ENCODE data around the gene PAPPA. TPM values are rescaled to one million over a fixed set of nuclear protein-coding genes. Genes with fewer than 3 reads are reported as not detected.

PAPPA gene
- total and polyA plus RNA-seq, 4 experiments from 2014 or later = not detected

- ChIA-PET CTCF (ENCODE audit: partially characterized antibody) (no interaction called here), POLR2A (ENCODE audit: partially characterized antibody) (no interaction called here)
- Mint-ChIP-seq H3K36me3 (no peaks in the 10 kb centered on the region), H3K4me1 (no peaks in the 10 kb centered on the region), H3K9me3 (no peaks in the 10 kb centered on the region), H3K4me3 (no peak overlapping the region), H3K27me3 (no peaks in the 10 kb centered on the region), H3K27ac (no peak overlapping the region)
- Histone ChIP-seq H3K27me3 (ENCODE audit: insufficient read depth, low read length) (no peaks in the 10 kb centered on the region), H3K4me1 (ENCODE audit: insufficient read depth, low read length) (no peaks in the 10 kb centered on the region), H3K36me3 (ENCODE audit: insufficient read depth, low read length) (no peaks in the 10 kb centered on the region), H3K9me3 (ENCODE audit: control insufficient read depth in 1 of 2, low read length in 2 of 2) (no peaks in the 10 kb centered on the region), H3K4me3 (ENCODE audit: low read length in 2 of 2) (no peak overlapping the region), H3K27ac (ENCODE audit: low read depth, low read length) (no peak overlapping the region)
- intact Hi-C loops (cut with micrococcal nuclease) = no loop called here
- DNase-seq = no peak
Measured at GRCh38 chr9:116366241-116366640, 212.7 kb downstream of the PAPPA start.

GRCh38 chr9:116368680-116369079, 215.1 kb downstream of the PAPPA start:
- Histone ChIP-seq H3K36me3 (ENCODE audit: insufficient read depth, low read length) (no peaks in the 10 kb centered on the region), H3K9me3 (ENCODE audit: control insufficient read depth in 1 of 2, low read length in 2 of 2) (no peaks in the 10 kb centered on the region), H3K27ac (ENCODE audit: low read depth, low read length) (no peak overlapping the region), H3K4me1 (ENCODE audit: insufficient read depth, low read length) (no peaks in the 10 kb centered on the region), H3K27me3 (ENCODE audit: insufficient read depth, low read length) (no peaks in the 10 kb centered on the region), H3K4me3 (ENCODE audit: low read length in 2 of 2) (no peak overlapping the region)
- Mint-ChIP-seq H3K9me3 (no peaks in the 10 kb centered on the region), H3K36me3 (no peaks in the 10 kb centered on the region), H3K27ac (no peak overlapping the region), H3K27me3 (no peaks in the 10 kb centered on the region), H3K4me3 (no peak overlapping the region), H3K4me1 (no peaks in the 10 kb centered on the region)
- intact Hi-C loops (cut with micrococcal nuclease) = no loop called here
- no peak for DNase-seq
- CTCF ChIA-PET (ENCODE audit: partially characterized antibody) = no interaction called here
- POLR2A ChIA-PET (ENCODE audit: partially characterized antibody) = no interaction called here

GRCh38 chr9:116369706-116370105, 216.1 kb downstream of the PAPPA start:
- DNase-seq = no peak
- H3K27me3 ChIP-seq (ENCODE audit: insufficient read depth, low read length) = no peaks in the 10 kb centered on the region
- no peak overlapping the region for H3K4me3 ChIP-seq (ENCODE audit: low read length in 2 of 2)
- no peaks in the 10 kb centered on the region for H3K36me3 ChIP-seq (ENCODE audit: insufficient read depth, low read length)
- Mint-ChIP-seq H3K36me3 (no peaks in the 10 kb centered on the region), H3K4me3 (no peak overlapping the region), H3K27ac (no peak overlapping the region), H3K27me3 (no peaks in the 10 kb centered on the region), H3K4me1 (no peaks in the 10 kb centered on the region), H3K9me3 (peaks cover 0 to 3% (median 0%) of the 10 kb centered on the region in 8 donors)
- H3K4me1 ChIP-seq (ENCODE audit: insufficient read depth, low read length) = no peaks in the 10 kb centered on the region
- ChIA-PET CTCF (ENCODE audit: partially characterized antibody) (no interaction called here), POLR2A (ENCODE audit: partially characterized antibody) (no interaction called here)
- H3K27ac ChIP-seq (ENCODE audit: low read depth, low read length) = no peak overlapping the region
- intact Hi-C loops (cut with micrococcal nuclease) = no loop called here
- H3K9me3 ChIP-seq (ENCODE audit: control insufficient read depth in 1 of 2, low read length in 2 of 2) = no peaks in the 10 kb centered on the region

GRCh38 chr9:116370556-116370955, 217.0 kb downstream of the PAPPA start:
- Mint-ChIP-seq H3K4me3 (no peak overlapping the region), H3K27me3 (no peaks in the 10 kb centered on the region), H3K36me3 (no peaks in the 10 kb centered on the region), H3K27ac (no peak overlapping the region), H3K9me3 (peaks cover 0 to 3% (median 0%) of the 10 kb centered on the region in 8 donors), H3K4me1 (no peaks in the 10 kb centered on the region)
- H3K27me3 ChIP-seq (ENCODE audit: insufficient read depth, low read length) = no peaks in the 10 kb centered on the region
- no peaks in the 10 kb centered on the region for H3K36me3 ChIP-seq (ENCODE audit: insufficient read depth, low read length)
- POLR2A ChIA-PET (ENCODE audit: partially characterized antibody) = no interaction called here
- no peak overlapping the region for H3K27ac ChIP-seq (ENCODE audit: low read depth, low read length)
- CTCF ChIA-PET (ENCODE audit: partially characterized antibody) = no interaction called here
- intact Hi-C loops (cut with micrococcal nuclease) = no loop called here
- no peaks in the 10 kb centered on the region for H3K4me1 ChIP-seq (ENCODE audit: insufficient read depth, low read length)
- no peaks in the 10 kb centered on the region for H3K9me3 ChIP-seq (ENCODE audit: control insufficient read depth in 1 of 2, low read length in 2 of 2)
- DNase-seq = no peak
- no peak overlapping the region for H3K4me3 ChIP-seq (ENCODE audit: low read length in 2 of 2)

- H3K4me3 Mint-ChIP-seq = no peak overlapping the region
- Histone ChIP-seq H3K27me3 (ENCODE audit: insufficient read depth, low read length) (no peaks in the 10 kb centered on the region), H3K9me3 (ENCODE audit: control insufficient read depth in 1 of 2, low read length in 2 of 2) (no peaks in the 10 kb centered on the region), H3K4me1 (ENCODE audit: insufficient read depth, low read length) (no peaks in the 10 kb centered on the region), H3K36me3 (ENCODE audit: insufficient read depth, low read length) (no peaks in the 10 kb centered on the region), H3K27ac (ENCODE audit: low read depth, low read length) (no peak overlapping the region), H3K4me3 (ENCODE audit: low read length in 2 of 2) (no peak overlapping the region)
- intact Hi-C loops (cut with micrococcal nuclease) = no loop called here
- no peak for DNase-seq
- peaks cover 0 to 3% (median 0%) of the 10 kb centered on the region in 8 donors for H3K9me3 Mint-ChIP-seq
- no peaks in the 10 kb centered on the region for H3K27me3 Mint-ChIP-seq
- H3K4me1 Mint-ChIP-seq = no peaks in the 10 kb centered on the region
- CTCF ChIA-PET (ENCODE audit: partially characterized antibody) = no interaction called here
- no peak overlapping the region for H3K27ac Mint-ChIP-seq
- POLR2A ChIA-PET (ENCODE audit: partially characterized antibody) = no interaction called here
- no peaks in the 10 kb centered on the region for H3K36me3 Mint-ChIP-seq
Measured at GRCh38 chr9:116372081-116372673, 218.6 kb downstream of the PAPPA start.

- Mint-ChIP-seq H3K4me1 (no peaks in the 10 kb centered on the region), H3K9me3 (peaks cover 0 to 3% (median 0%) of the 10 kb centered on the region in 8 donors), H3K27me3 (no peaks in the 10 kb centered on the region), H3K27ac (no peak overlapping the region), H3K36me3 (no peaks in the 10 kb centered on the region), H3K4me3 (no peak overlapping the region)
- H3K4me3 ChIP-seq (ENCODE audit: low read length in 2 of 2) = no peak overlapping the region
- no peaks in the 10 kb centered on the region for H3K4me1 ChIP-seq (ENCODE audit: insufficient read depth, low read length)
- POLR2A ChIA-PET (ENCODE audit: partially characterized antibody) = no interaction called here
- no peak for DNase-seq
- CTCF ChIA-PET (ENCODE audit: partially characterized antibody) = no interaction called here
- no peaks in the 10 kb centered on the region for H3K27me3 ChIP-seq (ENCODE audit: insufficient read depth, low read length)
- H3K27ac ChIP-seq (ENCODE audit: low read depth, low read length) = no peak overlapping the region
- intact Hi-C loops (cut with micrococcal nuclease) = no loop called here
- no peaks in the 10 kb centered on the region for H3K9me3 ChIP-seq (ENCODE audit: control insufficient read depth in 1 of 2, low read length in 2 of 2)
- no peaks in the 10 kb centered on the region for H3K36me3 ChIP-seq (ENCODE audit: insufficient read depth, low read length)
Measured at GRCh38 chr9:116372786-116373185, 219.2 kb downstream of the PAPPA start.

- intact Hi-C loops (cut with micrococcal nuclease) = no loop called here
- Mint-ChIP-seq H3K9me3 (peaks cover 0 to 3% (median 0%) of the 10 kb centered on the region in 8 donors), H3K4me3 (no peak overlapping the region), H3K4me1 (no peaks in the 10 kb centered on the region), H3K36me3 (no peaks in the 10 kb centered on the region), H3K27me3 (no peaks in the 10 kb centered on the region), H3K27ac (no peak overlapping the region)
- Histone ChIP-seq H3K36me3 (ENCODE audit: insufficient read depth, low read length) (no peaks in the 10 kb centered on the region), H3K9me3 (ENCODE audit: control insufficient read depth in 1 of 2, low read length in 2 of 2) (no peaks in the 10 kb centered on the region), H3K4me1 (ENCODE audit: insufficient read depth, low read length) (no peaks in the 10 kb centered on the region), H3K27me3 (ENCODE audit: insufficient read depth, low read length) (no peaks in the 10 kb centered on the region), H3K4me3 (ENCODE audit: low read length in 2 of 2) (no peak overlapping the region), H3K27ac (ENCODE audit: low read depth, low read length) (no peak overlapping the region)
- DNase-seq = no peak
- ChIA-PET POLR2A (ENCODE audit: partially characterized antibody) (no interaction called here), CTCF (ENCODE audit: partially characterized antibody) (no interaction called here)
Measured at GRCh38 chr9:116377179-116377798, 223.7 kb downstream of the PAPPA start.
